GM18505 (cell line): ENCODE measurements around the gene TSC2.

ENCODE experiments used
- ATAC-seq: cut with Tn5 transposase; IDR thresholded peaks from one replicate; pipeline ENCODE4 v1.9.1; 2021; ENCODE audit not compliant: unreplicated experiment
- POLR2A ChIP-seq: IDR thresholded peaks from 4 replicates; pipeline ENCODE4 v1.6.1; 2011; ENCODE audit warnings: borderline replicate concordance; ENCODE audit not compliant: insufficient read depth, insufficient read length; ENCODE audit errors: extremely low read depth

The TSC2 gene

DNA sequence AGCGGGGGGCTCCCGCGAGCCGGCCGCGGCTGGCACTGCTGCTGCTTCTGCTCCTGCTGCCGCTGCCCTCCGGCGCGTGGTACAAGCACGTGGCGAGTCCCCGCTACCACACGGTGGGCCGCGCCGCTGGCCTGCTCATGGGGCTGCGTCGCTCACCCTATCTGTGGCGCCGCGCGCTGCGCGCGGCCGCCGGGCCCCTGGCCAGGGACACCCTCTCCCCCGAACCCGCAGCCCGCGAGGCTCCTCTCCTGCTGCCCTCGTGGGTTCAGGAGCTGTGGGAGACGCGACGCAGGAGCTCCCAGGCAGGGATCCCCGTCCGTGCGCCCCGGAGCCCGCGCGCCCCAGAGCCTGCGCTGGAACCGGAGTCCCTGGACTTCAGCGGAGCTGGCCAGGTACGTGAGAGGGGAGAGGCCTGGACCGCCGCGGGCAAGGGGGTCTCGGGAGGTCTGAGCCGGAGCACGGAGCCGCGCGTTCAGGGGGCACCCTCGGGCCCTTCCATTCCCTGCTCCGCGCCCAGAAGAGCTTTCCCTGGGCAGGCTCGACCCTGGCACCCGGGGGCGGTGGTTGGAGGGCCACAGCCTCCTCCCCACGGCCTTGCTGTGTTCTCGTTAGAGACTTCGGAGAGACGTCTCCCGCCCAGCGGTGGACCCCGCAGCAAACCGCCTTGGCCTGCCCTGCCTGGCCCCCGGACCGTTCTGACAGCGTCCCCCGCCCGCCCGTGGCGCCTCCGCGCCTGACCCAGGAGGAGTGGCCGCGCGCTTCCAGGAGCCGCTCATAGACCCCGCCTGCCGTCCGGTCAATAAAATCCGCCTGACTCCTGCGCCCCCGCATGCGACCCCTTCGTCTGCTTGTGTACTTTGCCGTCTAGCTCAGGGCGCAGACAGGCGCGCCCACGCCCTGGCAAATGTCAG, 27.6 kb upstream of the TSC2 start:
- no peak for ATAC-seq
- TF ChIP-seq POLR2A: no peak

DNA sequence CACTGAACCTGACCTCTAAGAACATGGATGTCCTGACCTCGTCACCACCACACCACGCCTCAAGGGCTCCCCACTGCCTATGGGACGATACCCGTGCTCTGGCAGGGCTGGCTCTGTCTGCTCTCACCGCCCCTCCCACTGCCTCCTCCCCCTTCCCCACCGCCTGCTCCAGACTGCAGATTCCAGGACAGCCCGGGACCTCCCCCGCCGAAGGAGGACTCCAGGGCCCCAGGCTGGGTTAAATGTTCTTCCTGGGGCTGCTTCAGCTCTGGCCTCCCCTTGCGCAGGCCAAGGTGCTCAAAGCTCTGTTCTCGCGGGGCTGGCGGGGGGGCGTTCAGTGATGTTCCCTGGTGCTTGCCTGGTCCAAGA, 25.1 kb upstream of the TSC2 start:
- no peak for TF ChIP-seq POLR2A
- peak; percentile 16 for ATAC-seq

DNA sequence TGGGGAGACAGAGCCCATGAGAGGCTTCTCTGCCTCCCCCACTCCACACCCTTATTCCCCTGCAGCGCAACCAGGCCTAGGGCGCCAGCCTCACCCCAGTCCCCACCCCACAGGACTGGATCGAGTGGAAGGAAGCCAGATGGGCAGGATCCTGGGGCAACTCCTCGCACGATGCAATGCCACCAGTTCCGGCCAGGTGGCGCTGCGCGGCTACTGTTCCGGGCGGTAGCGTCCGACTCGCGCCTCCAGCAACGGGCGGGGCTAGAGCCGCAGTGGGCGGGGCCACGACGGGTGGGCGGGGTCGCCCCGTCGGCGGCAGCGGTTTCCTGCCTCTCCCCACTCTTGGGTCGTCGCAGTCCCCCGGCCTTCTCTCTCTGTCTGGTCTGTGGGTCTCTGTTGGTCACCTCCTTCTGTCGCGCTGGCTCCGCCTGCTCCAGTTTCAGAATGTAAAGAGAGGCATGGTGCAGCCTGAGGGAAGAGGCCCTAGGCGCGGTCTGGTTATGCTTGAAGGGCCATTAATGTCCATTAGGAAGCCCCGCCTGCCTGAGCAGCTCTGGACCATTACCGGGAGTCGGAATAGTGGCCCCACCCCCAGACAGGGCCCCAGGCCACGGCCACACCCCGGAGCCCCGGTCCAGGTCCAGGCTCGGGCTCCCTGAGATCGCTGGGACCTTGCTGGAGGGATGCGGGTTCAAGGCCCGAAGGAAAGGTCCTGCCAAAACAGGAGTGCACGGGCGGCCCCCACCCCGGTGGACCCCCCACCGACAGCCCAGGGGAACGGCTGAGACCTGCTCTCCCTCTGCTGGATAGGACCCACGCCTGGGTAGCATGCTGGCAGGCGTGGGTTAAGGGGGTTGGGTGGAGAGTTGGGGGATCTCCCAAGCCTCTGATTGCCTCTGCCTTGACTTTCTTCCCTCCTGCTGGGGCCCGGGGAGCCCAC, 24.4 kb upstream of the TSC2 start:
- peak; percentile 48 for TF ChIP-seq POLR2A
- peak; percentile 53 for ATAC-seq

DNA sequence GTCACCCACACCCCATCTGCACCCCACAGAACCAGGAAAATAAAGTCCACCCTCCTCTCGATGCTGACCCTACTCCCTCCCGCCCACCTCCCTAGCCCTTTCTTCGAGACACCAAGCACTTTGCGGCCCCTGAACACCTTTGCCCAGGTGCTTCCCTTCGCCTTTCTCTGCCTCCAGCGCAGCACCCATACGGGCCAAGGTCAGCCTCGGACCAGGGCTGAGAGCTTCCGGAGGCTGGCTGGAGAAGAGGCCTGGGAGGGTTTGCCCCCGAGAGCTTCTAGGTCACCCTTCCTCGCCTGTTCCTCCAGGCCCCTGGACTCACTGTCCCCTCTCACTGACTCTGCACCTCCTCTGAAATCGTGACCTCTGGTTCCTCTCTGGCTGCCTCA, 23.8 kb upstream of the TSC2 start:
- ATAC-seq: no peak
- no peak for TF ChIP-seq POLR2A

DNA sequence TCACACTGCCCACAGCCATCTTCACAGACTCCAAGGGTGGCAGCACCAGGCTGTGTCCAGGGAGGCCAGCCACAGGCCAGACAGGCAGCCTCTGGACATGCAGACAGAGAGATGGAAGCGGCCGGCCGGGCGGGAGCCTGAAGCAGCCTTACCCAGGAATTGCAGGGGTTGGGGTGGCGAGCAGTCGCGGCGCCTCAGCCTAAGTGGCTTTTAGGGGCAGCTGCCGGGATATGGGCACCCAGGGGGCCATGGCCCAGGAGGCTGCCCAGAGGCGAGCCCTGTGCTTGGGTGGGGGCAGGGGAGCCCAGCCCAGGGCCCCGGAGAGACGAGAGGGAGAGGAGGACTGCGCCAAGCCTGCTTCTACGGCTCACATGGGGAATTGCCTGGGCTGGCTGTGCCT, 22.5 kb upstream of the TSC2 start:
- no peak for TF ChIP-seq POLR2A
- no peak for ATAC-seq

DNA sequence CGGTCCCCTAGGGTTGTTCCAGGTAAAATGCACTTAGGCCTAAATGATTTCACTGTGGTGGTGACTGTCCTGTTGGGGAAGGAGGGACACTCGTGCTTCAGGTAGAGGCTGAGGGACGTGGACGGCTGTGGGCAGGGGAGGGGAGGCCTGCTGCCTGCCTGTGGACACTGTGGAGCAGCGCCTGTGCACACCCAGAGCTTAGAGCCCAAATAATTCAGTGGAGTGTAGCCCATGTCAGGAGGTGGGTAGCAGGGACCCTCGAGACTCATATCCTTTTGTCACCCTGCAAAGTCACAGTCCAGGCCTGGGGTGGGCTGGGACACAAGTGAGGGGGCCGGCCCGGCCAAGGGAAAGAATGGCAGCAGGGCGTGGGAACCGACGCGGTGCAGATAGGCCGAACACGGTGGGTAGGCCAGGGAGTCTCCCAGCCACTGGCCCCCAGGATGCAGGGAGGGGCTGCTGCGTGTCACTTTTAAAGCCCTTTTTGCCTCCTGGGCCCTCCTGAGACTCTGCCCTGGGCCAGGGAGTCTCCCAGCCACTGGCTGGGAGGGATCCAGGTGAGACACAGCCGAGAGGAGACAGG, 21.8 kb upstream of the TSC2 start:
- no peak for ATAC-seq
- TF ChIP-seq POLR2A: no peak

DNA sequence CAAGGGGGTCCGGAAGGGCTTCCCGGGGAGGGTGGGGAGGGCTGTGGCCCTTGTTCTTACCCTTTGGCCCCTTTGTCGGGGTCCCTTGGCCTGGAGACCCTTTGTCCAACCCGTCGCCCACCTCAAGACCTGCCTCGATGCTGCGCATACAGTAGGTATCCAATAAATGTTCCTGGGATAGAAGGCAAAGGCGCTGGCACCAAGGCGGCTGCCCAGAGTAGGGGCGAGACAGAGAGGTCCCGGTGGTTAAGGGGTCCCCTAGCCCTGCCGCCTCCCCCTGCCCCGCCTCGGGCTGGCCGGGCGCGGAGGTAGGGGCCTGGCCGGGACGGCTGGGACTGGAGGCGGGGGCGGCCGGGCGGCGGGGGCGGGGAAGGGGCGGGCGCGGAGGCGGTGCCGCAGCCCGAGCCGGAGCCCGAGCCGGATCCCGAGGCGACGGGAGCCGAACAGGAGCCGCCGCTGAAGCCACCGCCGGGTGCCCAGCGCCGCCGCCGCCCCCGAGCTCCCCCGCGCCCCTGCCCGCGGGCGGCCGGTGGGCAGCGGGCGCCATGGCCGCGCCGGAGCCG, 21.2 kb upstream of the TSC2 start, which contains the start of gene NHERF2:
Gene NHERF2 (plus strand): TSS at position 442 of the 563 bp plus-strand sequence. CDS start 104 bp downstream, at position 546.
- TF ChIP-seq POLR2A: no peak

DNA sequence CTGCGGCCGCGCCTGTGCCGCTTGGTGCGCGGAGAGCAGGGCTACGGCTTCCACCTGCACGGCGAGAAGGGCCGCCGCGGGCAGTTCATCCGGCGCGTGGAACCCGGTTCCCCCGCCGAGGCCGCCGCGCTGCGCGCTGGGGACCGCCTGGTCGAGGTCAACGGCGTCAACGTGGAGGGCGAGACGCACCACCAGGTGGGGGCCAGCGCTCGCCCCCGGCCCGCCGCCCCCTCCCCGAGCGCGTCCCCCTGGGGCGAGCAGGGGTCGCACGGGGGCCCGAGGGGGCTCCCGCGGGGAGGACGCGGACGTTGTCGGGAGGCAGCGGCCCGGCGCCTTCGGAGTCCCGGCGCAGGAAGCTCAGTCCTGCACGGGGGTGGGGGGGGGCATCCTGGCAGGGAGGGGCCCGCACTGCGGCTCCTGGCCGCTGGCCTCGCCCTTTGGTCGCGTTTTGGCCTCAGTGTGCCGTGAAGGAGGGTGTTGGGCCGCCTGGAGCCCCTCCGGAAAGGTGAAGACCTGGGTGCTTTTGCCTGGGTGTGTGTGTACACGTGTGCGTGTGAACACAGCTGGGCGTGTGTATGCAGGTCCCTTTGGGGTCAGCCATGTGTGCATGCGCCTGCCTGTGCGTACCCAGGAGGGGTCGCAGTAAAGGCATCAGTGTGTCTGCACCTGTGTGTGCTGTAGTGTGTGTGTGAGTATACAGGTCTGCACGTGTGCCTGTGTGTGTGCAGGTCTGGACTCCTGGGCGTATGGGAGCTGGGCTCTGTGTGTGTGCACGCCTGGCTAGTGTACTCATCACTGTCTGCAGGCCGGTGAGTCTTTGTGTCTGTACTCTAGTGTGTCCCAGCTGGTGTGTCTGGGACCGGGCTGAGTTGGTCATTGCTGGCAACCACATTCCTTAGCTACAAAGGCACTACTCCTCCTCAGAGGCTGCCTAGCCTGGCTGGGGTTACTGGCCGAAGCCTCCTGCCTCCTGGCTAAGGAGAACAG, 20.5 kb upstream of the TSC2 start:
- no peak for ATAC-seq
- no peak for TF ChIP-seq POLR2A

More for the DNA sequence above, 21.2 kb upstream of the TSC2 start, which contains the start of gene NHERF2:
- no peak for ATAC-seq

DNA sequence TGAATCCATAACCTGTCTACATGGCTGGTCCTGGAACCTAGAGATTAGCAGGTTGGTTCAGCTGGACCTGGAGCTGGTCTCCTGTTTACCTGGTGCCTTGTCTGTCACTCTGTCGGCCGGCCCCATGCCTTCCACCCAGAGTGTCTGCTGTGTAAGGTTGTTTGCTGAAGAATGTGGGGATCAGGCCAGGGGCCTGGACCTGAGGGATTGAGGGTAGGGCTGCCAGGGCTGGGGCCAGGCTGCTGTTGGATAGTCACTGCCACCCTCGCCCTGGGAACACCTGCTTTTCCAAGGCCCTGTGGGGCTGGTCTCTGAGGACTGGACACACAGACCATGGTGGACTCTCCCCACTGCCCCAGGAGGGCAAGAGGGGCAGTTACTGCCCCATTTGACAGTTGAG, 19.6 kb upstream of the TSC2 start:
- ATAC-seq: no peak
- no peak for TF ChIP-seq POLR2A

DNA sequence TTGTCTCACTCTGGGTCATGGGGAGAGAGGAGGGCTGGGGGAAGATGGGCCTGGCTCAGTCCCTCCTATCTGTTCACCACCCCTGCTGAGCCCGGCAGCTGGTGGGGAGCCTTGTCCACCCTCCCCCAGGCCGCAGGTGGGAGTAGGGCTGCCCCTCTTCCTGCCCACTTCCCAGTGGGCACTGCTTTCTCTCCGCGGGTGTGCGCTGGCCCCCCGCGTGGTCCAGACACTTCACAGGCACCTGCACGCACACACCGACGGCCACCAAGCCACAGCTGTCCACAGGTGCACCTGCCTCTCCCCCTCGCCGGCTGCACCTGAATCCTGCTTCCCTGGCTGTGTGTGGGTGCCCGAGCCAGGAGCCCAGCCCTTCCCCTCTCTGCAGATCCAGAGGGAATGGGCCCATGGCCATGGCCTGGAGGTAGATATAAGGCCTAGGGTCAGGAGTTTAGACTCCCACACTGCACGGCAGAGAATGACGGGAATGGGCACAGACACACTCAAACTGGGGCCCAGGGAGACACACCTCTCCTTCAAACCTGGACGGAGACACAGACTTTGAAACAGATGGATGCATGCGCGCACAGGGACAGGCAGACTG, 19.1 kb upstream of the TSC2 start:
- TF ChIP-seq POLR2A: no peak
- no peak for ATAC-seq

DNA sequence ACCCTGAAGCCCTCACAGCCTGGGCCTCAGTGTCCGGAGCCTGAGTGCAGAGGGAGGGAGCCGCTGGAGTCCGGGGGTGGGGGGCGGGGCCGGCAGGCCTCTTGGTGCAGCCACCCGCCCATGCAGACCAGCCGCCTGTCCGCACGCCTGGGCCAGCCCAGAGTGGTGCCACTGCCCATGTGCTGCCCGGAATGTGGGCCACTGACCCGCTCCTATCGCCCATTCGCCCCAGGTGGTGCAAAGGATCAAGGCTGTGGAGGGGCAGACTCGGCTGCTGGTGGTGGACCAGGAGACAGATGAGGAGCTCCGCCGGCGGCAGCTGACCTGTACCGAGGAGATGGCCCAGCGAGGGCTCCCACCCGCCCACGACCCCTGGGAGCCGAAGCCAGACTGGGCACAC, 18.4 kb upstream of the TSC2 start:
- no peak for TF ChIP-seq POLR2A
- ATAC-seq: no peak
